OCI-LY1 (cell line): ENCODE results near the gene C22orf15.

Source experiments
- CTCF ChIP-seq: fragments of 200-600 bp; sonication (generic), shearing (Covaris generic); IDR thresholded peaks from 2 replicates; pipeline ENCODE4 v1.5.1; 2017; ENCODE audit warnings: mild to moderate bottlenecking, antibody characterized with exemption, low read length, moderate library complexity, mixed read lengths
- EZH2 ChIP-seq: fragments of 200-600 bp; sonication (generic), shearing (Covaris generic); IDR thresholded peaks from 2 replicates; pipeline ENCODE4 v1.8.0; 2017; ENCODE audit warnings: borderline replicate concordance, mixed run types, mild to moderate bottlenecking, antibody characterized with exemption, low read length, moderate library complexity, mixed read lengths

GRCh38 chr22:23778577-23778900 lies 15.7 kb downstream of the C22orf15 start:
- TF ChIP-seq CTCF (no peak), EZH2 (no peak)
